ENCODE results near the gene CCDC8.
A peak's percentile ranks its signal among the peaks of the same experiment; 100 is the strongest.

CCDC8 gene

GRCh38 chr19:46429999-46430398 lies 16.6 kb upstream of the CCDC8 start:
- no peak for TF ChIP-seq CTCF (conservative IDR thresholded peaks at IDR 0.05; ENCODE audit: low read depth, low read length)
- no peak for DNase-seq (ENCODE audit: low read depth)
- H3K4me3 ChIP-seq (ENCODE audit: low read depth, low read length), result no peak overlapping the region

DNA sequence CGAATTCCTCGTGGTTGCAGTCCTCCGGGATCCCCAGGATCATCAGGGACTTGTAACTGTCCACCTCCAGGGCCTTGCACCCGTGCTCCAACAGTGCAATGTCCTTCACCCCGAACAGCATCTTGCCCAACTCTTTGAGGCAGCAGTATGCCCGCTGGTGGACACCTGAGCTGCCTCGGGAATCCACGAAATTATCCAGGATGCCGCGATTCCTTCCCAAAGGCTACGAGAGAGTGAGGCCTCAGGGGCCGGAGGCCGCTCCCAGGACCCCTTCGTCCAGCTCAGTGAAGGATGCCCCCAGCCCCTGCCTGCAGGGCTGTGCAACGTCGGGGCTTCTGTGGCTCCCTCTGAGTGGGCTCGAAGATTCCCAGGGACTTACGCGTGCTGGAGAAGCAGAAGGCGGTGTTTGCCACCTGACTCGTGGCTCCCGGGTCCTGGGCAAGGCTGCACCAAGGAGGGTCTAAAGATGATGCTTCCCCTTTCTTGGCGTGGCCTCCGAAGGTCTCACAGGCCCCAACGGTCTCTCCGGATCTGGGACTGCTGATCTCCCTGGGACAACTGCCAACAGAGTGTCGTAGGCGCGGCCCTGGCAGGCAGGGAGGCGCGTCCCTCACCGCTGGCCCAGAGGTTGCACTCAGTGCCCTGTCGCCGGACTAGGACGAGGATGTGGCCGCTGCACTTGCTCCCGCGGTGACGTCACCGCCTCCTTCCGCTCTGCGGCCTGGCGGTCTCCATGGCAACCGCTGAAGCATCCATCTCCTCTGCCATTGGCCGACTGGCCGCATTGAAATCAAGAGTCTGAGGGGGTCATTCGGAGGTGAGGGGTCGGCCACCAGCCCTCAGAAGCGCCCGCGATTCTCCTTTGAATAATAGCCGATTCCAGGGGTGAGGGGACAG lies 15.1 kb upstream of the CCDC8 start, which contains the start of gene PNMA8C:
PNMA8C (minus strand) TSS at position 698 of the 897 bp plus-strand sequence; CDS start at position 121, 577 bp downstream.
- DNase-seq (ENCODE audit: low read depth), result peak; percentile 59
- TF ChIP-seq CTCF (conservative IDR thresholded peaks at IDR 0.05; ENCODE audit: low read depth, low read length), result no peak
- peak within 1 kb of the TSS; percentile 17 for H3K4me3 ChIP-seq (ENCODE audit: low read depth, low read length)

DNA sequence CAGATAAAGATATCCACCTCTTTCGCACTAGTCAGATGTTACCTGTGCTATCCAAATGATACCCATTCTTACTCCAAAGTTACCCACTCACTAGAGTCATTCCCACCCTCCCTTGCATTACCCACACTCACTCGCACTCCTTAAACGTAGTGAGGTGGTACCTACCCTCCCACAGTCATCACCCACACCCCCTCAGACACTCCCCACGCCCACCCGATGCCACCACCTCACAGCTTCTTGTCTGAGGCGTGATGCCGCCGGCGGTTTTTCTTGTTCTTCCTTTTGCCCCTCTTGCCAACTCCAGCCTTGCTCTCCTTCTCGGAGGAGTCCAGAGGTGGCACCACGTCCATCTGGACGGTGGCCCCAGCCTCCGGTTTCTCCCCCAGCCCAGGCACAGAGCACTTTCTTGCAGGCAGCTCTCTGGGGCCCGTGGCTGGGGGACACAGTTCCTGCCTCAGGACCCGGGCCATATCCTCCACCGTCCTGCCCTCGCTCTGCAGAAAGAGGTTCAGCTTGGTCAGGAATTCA lies 14.2 kb upstream of the CCDC8 start:
- no peak for DNase-seq (ENCODE audit: low read depth)
- TF ChIP-seq CTCF (conservative IDR thresholded peaks at IDR 0.05; ENCODE audit: low read depth, low read length), result no peak
- H3K4me3 ChIP-seq (ENCODE audit: low read depth, low read length), result no peak overlapping the region

GRCh38 chr19:46426506-46427162 lies 13.3 kb upstream of the CCDC8 start:
- H3K4me3 ChIP-seq (ENCODE audit: low read depth, low read length), result peak overlapping the region; percentile 75
- no peak for TF ChIP-seq CTCF (conservative IDR thresholded peaks at IDR 0.05; ENCODE audit: low read depth, low read length)
- DNase-seq (ENCODE audit: low read depth), result peak; percentile 88

- peak overlapping the region; percentile 75 for H3K4me3 ChIP-seq (ENCODE audit: low read depth, low read length)
- peak; percentile 50 for DNase-seq (ENCODE audit: low read depth)
- no peak for TF ChIP-seq CTCF (conservative IDR thresholded peaks at IDR 0.05; ENCODE audit: low read depth, low read length)
These were observed 12.7 kb upstream of the CCDC8 start for GRCh38 chr19:46426035-46426505.

DNA sequence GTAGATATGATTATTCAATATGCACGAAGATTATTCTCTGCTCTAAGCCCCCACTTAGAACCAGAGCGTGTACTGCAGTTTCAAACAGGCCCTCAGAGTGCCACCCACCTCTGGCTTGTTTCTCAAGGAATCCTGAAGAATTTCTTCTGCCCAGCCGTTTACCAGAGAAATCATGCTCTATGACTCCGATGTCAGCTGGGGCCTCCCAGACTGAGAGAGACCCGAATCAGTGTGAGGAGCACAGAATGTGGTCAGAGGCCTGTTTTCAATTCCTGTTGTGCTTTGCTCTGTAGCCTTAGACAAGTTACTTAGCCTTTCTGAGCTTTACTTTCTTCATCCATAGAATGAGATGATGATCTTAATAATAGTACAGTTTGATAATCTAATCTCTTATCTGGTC lies 9.8 kb upstream of the CCDC8 start:
- no peak for DNase-seq (ENCODE audit: low read depth)
- no peak for TF ChIP-seq CTCF (conservative IDR thresholded peaks at IDR 0.05; ENCODE audit: low read depth, low read length)
- no peak overlapping the region for H3K4me3 ChIP-seq (ENCODE audit: low read depth, low read length)
